Measurements from ENCODE around the gene PTPRN2. TPM values are rescaled to one million over a fixed set of nuclear protein-coding genes. Genes with fewer than 3 reads are reported as not detected.

PTPRN2 gene
- total and polyA plus RNA-seq, 2 donors (not counting 1 experiment from before 2014, with no cell fraction given), result 0.54 to 1.2 TPM

DNA sequence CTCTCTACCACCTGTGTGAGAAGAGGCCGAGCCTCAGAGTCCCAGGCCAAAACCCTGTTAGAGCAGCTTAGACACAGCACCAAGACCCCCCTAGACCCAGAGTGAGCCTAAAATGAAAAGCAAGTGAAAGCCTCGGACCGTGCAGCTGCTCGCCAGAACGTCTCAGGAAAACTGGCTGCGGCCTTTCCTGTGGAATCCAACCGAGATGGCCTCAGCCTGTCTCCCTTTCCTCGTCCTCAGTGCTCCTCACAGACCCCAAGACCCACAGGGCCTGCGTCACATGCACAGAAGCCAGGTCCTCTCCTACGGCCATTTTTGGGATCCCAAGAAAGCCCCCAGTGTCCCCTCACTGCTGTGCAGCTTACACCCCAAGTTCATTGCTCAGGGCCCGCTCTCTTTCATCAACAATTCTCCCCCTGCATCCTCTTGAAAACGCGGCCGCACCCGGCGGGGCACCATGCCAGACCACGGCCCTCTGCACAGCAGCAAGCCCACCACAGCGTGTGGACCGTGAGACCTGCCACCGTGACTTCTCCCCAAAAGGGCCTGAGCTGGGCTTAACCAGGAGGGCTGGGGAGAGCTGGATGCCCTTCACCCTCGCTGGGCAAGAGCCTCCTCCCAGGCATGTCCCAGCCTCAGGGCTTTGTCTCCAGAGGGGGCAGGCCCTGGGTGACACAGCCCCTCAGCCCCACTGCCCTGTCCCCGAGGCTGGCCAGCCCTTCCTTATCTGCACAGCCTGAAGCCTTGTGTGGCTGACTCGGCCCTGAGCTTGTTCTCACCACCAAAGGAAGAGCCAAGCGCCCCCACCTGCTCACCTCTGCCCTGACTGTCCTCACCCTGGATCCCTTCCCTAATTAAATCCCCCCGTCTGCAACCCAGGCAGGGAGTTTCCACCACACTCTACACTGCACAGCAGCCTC is 142.9 kb downstream of the PTPRN2 start:
- H3K4me3 ChIP-seq (replicated peaks in 1 of 4; ENCODE audit: control extremely low read depth in 1 of 4, insufficient read depth in 1 of 4, low read depth in 3 of 4, low read length in 4 of 4), result no peak overlapping the region
- H4K20me1 ChIP-seq (ENCODE audit: control insufficient read depth, extremely low read depth, insufficient read depth, low read length), result no peaks in the 10 kb centered on the region
- DNase-seq (ENCODE audit: low read depth in 2 of 2), result no peak
- H3K9me3 ChIP-seq (ENCODE audit: control insufficient read depth, insufficient read depth, low read depth, low read length), result peaks cover 1% of the 10 kb centered on the region
- no peak overlapping the region for H3K9ac ChIP-seq (ENCODE audit: insufficient read depth, low read length)
- no peaks in the 10 kb centered on the region for H3K4me1 ChIP-seq (ENCODE audit: control insufficient read depth, extremely low read depth, insufficient read depth, low read length)
- H3K79me2 ChIP-seq (ENCODE audit: control insufficient read depth, insufficient read depth, low read length), result no peaks in the 10 kb centered on the region
- no peaks in the 10 kb centered on the region for H3K27me3 ChIP-seq (ENCODE audit: control insufficient read depth, insufficient read depth, low read length)
- no peak overlapping the region for H3K27ac ChIP-seq (ENCODE audit: insufficient read depth, low read length)
- no peak overlapping the region for H3K4me2 ChIP-seq (ENCODE audit: extremely low read depth, insufficient read depth, low read length)
- TF ChIP-seq EZH2 (IDR thresholded peaks at IDR 0.05; ENCODE audit: low read length, missing control alignments), result no peak
- TF ChIP-seq, protein P1, sequence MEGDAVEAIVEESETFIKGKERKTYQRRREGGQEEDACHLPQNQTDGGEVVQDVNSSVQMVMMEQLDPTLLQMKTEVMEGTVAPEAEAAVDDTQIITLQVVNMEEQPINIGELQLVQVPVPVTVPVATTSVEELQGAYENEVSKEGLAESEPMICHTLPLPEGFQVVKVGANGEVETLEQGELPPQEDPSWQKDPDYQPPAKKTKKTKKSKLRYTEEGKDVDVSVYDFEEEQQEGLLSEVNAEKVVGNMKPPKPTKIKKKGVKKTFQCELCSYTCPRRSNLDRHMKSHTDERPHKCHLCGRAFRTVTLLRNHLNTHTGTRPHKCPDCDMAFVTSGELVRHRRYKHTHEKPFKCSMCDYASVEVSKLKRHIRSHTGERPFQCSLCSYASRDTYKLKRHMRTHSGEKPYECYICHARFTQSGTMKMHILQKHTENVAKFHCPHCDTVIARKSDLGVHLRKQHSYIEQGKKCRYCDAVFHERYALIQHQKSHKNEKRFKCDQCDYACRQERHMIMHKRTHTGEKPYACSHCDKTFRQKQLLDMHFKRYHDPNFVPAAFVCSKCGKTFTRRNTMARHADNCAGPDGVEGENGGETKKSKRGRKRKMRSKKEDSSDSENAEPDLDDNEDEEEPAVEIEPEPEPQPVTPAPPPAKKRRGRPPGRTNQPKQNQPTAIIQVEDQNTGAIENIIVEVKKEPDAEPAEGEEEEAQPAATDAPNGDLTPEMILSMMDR (conservative IDR thresholded peaks at IDR 0.05 in 1 of 2, IDR thresholded peaks at IDR 0.05 in 1 of 2; ENCODE audit: low read depth in 1 of 2, low read length in 2 of 2), result no peak
- H3K36me3 ChIP-seq (ENCODE audit: control insufficient read depth, insufficient read depth, low read length), result no peaks in the 10 kb centered on the region
- no peak overlapping the region for H2AFZ ChIP-seq (ENCODE audit: low read length)

DNA sequence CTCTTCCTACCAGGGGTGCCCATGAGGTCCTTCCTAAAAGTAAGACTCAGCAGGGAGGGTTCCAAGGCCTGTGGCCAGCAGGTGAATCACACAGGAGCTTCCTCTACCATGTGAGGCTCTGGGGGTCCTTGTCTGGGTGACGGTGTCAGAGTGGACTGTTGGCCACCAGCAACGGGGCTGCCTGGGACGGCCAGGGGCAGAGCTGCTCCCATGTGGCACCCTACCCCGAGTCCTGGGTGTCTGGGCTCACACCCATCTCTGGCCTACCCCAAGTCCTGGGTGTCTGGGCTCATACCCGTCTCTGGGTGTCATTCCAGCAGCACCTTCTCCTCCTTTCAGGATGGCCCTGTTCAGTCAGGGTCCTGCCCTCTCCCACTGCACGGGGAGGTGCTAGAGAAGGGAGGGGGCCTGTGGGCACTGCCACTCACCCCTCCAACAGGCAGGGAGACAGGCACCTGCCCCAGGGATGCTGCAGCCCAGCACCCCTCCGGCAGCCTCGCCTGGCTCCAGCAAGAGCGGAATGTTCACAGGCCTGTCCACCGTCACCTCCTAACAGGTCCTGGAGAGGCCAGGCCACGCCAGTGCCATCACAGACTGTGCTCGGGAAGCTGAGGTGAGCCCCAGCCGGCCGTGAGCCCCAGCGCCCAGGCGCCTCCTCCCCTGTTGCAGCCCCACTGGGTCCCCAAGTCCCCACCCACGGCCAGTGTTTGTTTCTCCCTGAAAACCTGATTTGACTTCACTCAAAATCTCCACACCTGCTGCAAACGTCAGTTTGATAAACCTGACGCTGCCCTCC is 143.7 kb downstream of the PTPRN2 start:
- Histone ChIP-seq H3K36me3 (ENCODE audit: control insufficient read depth, insufficient read depth, low read length) (no peaks in the 10 kb centered on the region), H3K4me2 (ENCODE audit: extremely low read depth, insufficient read depth, low read length) (no peak overlapping the region), H4K20me1 (ENCODE audit: control insufficient read depth, extremely low read depth, insufficient read depth, low read length) (no peaks in the 10 kb centered on the region), H3K79me2 (ENCODE audit: control insufficient read depth, insufficient read depth, low read length) (no peaks in the 10 kb centered on the region), H2AFZ (ENCODE audit: low read length) (no peak overlapping the region), H3K9ac (ENCODE audit: insufficient read depth, low read length) (no peak overlapping the region), H3K4me1 (ENCODE audit: control insufficient read depth, extremely low read depth, insufficient read depth, low read length) (no peaks in the 10 kb centered on the region), H3K9me3 (ENCODE audit: control insufficient read depth, insufficient read depth, low read depth, low read length) (peaks cover 1% of the 10 kb centered on the region), H3K4me3 (replicated peaks in 1 of 4; ENCODE audit: control extremely low read depth in 1 of 4, insufficient read depth in 1 of 4, low read depth in 3 of 4, low read length in 4 of 4) (no peak overlapping the region), H3K27ac (ENCODE audit: insufficient read depth, low read length) (no peak overlapping the region), H3K27me3 (ENCODE audit: control insufficient read depth, insufficient read depth, low read length) (no peaks in the 10 kb centered on the region)
- TF ChIP-seq EZH2 (IDR thresholded peaks at IDR 0.05; ENCODE audit: low read length, missing control alignments), result no peak
- TF ChIP-seq, protein P1 (conservative IDR thresholded peaks at IDR 0.05 in 1 of 2, IDR thresholded peaks at IDR 0.05 in 1 of 2; ENCODE audit: low read depth in 1 of 2, low read length in 2 of 2), result no peak
- DNase-seq (ENCODE audit: low read depth in 2 of 2), result no peak

DNA sequence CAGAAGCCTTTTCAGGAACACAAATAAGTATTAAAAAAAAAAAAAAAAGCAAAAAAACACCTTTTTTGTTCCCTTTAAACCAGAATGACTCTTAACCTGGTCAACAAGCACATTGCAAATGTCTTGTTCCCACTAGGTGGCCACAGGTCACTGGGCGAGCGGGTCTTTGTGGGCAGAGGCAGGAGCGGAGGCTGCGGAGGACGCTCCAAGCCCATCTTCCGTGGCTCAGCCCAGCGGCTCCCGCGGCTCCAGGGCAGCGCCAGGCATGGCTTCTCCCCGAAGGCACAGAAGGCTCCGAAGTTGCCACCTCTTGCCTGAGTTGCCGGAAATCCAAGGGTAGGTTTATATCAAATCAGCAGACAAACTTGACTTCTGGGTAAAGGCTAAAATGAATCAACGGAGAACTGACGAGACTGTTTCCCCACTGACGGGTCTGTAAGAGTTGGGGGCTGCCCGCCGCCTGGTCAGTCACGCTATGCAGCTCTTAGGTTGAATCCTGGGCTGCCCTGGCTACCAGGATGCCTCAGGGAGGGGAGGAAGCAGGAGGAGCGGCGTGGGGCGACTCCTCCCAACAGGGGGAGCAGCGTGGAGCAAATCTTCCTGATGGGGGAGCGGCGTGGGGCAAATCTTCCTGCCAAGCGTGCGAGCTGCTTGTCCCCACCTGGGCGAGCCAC is 144.5 kb downstream of the PTPRN2 start:
- no peak for TF ChIP-seq EZH2 (IDR thresholded peaks at IDR 0.05; ENCODE audit: low read length, missing control alignments)
- TF ChIP-seq, protein P1 (conservative IDR thresholded peaks at IDR 0.05 in 1 of 2, IDR thresholded peaks at IDR 0.05 in 1 of 2; ENCODE audit: low read depth in 1 of 2, low read length in 2 of 2), result no peak
- H3K27ac ChIP-seq (ENCODE audit: insufficient read depth, low read length), result no peak overlapping the region
- H3K4me3 ChIP-seq (replicated peaks in 1 of 4; ENCODE audit: control extremely low read depth in 1 of 4, insufficient read depth in 1 of 4, low read depth in 3 of 4, low read length in 4 of 4), result no peak overlapping the region
- no peaks in the 10 kb centered on the region for H3K27me3 ChIP-seq (ENCODE audit: control insufficient read depth, insufficient read depth, low read length)
- H3K36me3 ChIP-seq (ENCODE audit: control insufficient read depth, insufficient read depth, low read length), result no peaks in the 10 kb centered on the region
- no peak overlapping the region for H3K4me2 ChIP-seq (ENCODE audit: extremely low read depth, insufficient read depth, low read length)
- peaks cover 1% of the 10 kb centered on the region for H3K9me3 ChIP-seq (ENCODE audit: control insufficient read depth, insufficient read depth, low read depth, low read length)
- H3K9ac ChIP-seq (ENCODE audit: insufficient read depth, low read length), result no peak overlapping the region
- no peaks in the 10 kb centered on the region for H4K20me1 ChIP-seq (ENCODE audit: control insufficient read depth, extremely low read depth, insufficient read depth, low read length)
- no peak for DNase-seq (ENCODE audit: low read depth in 2 of 2)
- no peak overlapping the region for H2AFZ ChIP-seq (ENCODE audit: low read length)
- no peaks in the 10 kb centered on the region for H3K79me2 ChIP-seq (ENCODE audit: control insufficient read depth, insufficient read depth, low read length)
- no peaks in the 10 kb centered on the region for H3K4me1 ChIP-seq (ENCODE audit: control insufficient read depth, extremely low read depth, insufficient read depth, low read length)

Measured in fibroblast of lung (primary cell).